Head of caudate nucleus (tissue), 42 donors: ENCODE measurements around the gene IQCK.

Experiments used
- DNase-seq, 42 donors: peaks; one replicate each; pipeline versions ENCODE4 v3.0.0 to v3.0.0-alpha.2; 2020 to 2021; ENCODE audit warnings: mixed read lengths in 7 of 42
- intact Hi-C: fragments of 100-400 bp; cut with DNase I; formaldehyde crosslinking; loops from one replicate; pipeline ENCODE4 v1.15.0; 2022

Gene IQCK

GRCh38 chr16:19861811-19862327 is 143.8 kb downstream of the IQCK start:
- intact Hi-C loops, result no loop called here
- DNase-seq, result peak; percentile 58 to 96 (median 86)

- DNase-seq, result peak in 2 of 42 donors; percentile 8 to 12
- intact Hi-C loops, result no loop called here
Observed at GRCh38 chr16:19863990-19864389, 145.9 kb downstream of the IQCK start.

GRCh38 chr16:19864566-19864965 is 146.5 kb downstream of the IQCK start:
- DNase-seq, result peak in 4 of 42 donors; percentile 9 to 28 (median 14)
- intact Hi-C loops, result no loop called here

GRCh38 chr16:19868421-19868820 is 150.3 kb downstream of the IQCK start:
- intact Hi-C loops, result no loop called here
- DNase-seq, result peak in 4 of 42 donors; percentile 13 to 59 (median 26)

GRCh38 chr16:19871721-19872120 is 153.7 kb downstream of the IQCK start:
- DNase-seq, result peak in 2 of 42 donors; percentile 10 to 41
- intact Hi-C loops, result no loop called here

- peak; percentile 56 to 96 (median 86) for DNase-seq
- intact Hi-C loops, result no loop called here
Observed at GRCh38 chr16:19872179-19872863, 154.2 kb downstream of the IQCK start.

GRCh38 chr16:19872935-19873334 is 154.9 kb downstream of the IQCK start:
- DNase-seq, result peak in 23 of 42 donors; percentile 40 to 88 (median 67)
- intact Hi-C loops, result no loop called here

GRCh38 chr16:19874026-19874425 is 156.0 kb downstream of the IQCK start:
- intact Hi-C loops, result no loop called here
- DNase-seq, result peak in 14 of 42 donors; percentile 11 to 77 (median 55)

- DNase-seq, result peak in 4 of 42 donors; percentile 16 to 60 (median 38)
- intact Hi-C loops, result no loop called here
Observed at GRCh38 chr16:19874851-19875546, 156.9 kb downstream of the IQCK start.

- intact Hi-C loops, result no loop called here
- peak in 3 of 42 donors; percentile 10 to 49 (median 27) for DNase-seq
Observed at GRCh38 chr16:19875900-19876299, 157.8 kb downstream of the IQCK start.

- intact Hi-C loops, result no loop called here
- peak in 4 of 42 donors; percentile 16 to 73 (median 34) for DNase-seq
Observed at GRCh38 chr16:19876501-19877059, 158.5 kb downstream of the IQCK start.

- DNase-seq, result peak in 4 of 42 donors; percentile 29 to 36 (median 32)
- intact Hi-C loops, result no loop called here
Observed at GRCh38 chr16:19878757-19879156, 160.7 kb downstream of the IQCK start.

GRCh38 chr16:19879241-19879792 is 161.2 kb downstream of the IQCK start:
- peak in 33 of 42 donors; percentile 56 to 89 (median 71) for DNase-seq
- intact Hi-C loops, result no loop called here

GRCh38 chr16:19881028-19881427 is 163.0 kb downstream of the IQCK start:
- no peak for DNase-seq
- intact Hi-C loops, result loop anchor here (5.0 kb wide), 1 partner anchor 164 kb away; the partner anchor contains the start of genes IQCK and KNOP1

GRCh38 chr16:19881783-19882182 is 163.7 kb downstream of the IQCK start:
- intact Hi-C loops, result loop anchor here (5.0 kb wide), 1 partner anchor 164 kb away; the partner anchor contains the start of genes IQCK and KNOP1
- DNase-seq, result peak in 2 of 42 donors; percentile 37 to 55

- peak in 18 of 42 donors; percentile 30 to 86 (median 60) for DNase-seq
- intact Hi-C loops, result loop anchor here (5.0 kb wide), 1 partner anchor 165 kb away; the partner anchor contains the start of genes IQCK and KNOP1
Observed at GRCh38 chr16:19882186-19882585, 164.1 kb downstream of the IQCK start.

- intact Hi-C loops, result loop anchor here (5.0 kb wide), 1 partner anchor 165 kb away; the partner anchor contains the start of genes IQCK and KNOP1
- DNase-seq, result peak in 17 of 42 donors; percentile 23 to 76 (median 53)
Observed at GRCh38 chr16:19882646-19883045, 164.6 kb downstream of the IQCK start.

- intact Hi-C loops, result loop anchor here (5.0 kb wide), 1 partner anchor 166 kb away; the partner anchor contains the start of genes IQCK and KNOP1
- peak in 41 of 42 donors; percentile 57 to 91 (median 80) for DNase-seq
Observed at GRCh38 chr16:19883296-19883965, 165.4 kb downstream of the IQCK start.
